Activated CD8-positive, alpha-beta memory T cell treated with anti-CD3 and anti-CD28 coated beads, Interleukin-2, amount 10 ng/mL, durations not matched to agents 7 days and 5 days (primary cell): Measurements from ENCODE around the gene L2HGDH. TPM values are rescaled to one million over a fixed set of nuclear protein-coding genes. Genes with fewer than 3 reads are reported as not detected.
"Not testable (repeated sequence)": the region's sequence is repeated elsewhere in the genome, so short reads cannot be mapped to it uniquely, and the experiment has no call there.

Experiments used
- ATAC-seq: fragments of 150-1000 bp; cut with Tn5 transposase; one replicate; pipeline ENCODE4 v1.10.0; 2021; ENCODE audit warnings: moderate library complexity
- CTCF ChIA-PET: fragments of 350-600 bp; sonication (Branson Sonifier 250); formaldehyde crosslinking; loops from one replicate; lab custom pipeline; 2021; ENCODE audit warnings: antibody characterized with exemption; lab: Charles Lee
- DNase-seq: peaks from one replicate; pipeline ENCODE4 v3.0.0-alpha.2; 2020
- H3K27ac Mint-ChIP-seq: one replicate; pipeline ENCODE4 v1.8.0; 2021; ENCODE audit warnings: mild to moderate bottlenecking, mixed read lengths
- H3K27me3 Mint-ChIP-seq: one replicate; pipeline ENCODE4 v1.8.0; 2021; ENCODE audit warnings: mixed read lengths
- H3K36me3 Mint-ChIP-seq: one replicate; pipeline ENCODE4 v1.8.0; 2021; ENCODE audit warnings: mild to moderate bottlenecking, mixed read lengths
- H3K4me1 Mint-ChIP-seq: one replicate; pipeline ENCODE4 v1.8.0; 2021; ENCODE audit warnings: mixed read lengths
- H3K4me3 Mint-ChIP-seq: one replicate; pipeline ENCODE4 v1.8.0; 2021; ENCODE audit warnings: mild to moderate bottlenecking, moderate library complexity, mixed read lengths
- H3K9me3 Mint-ChIP-seq: one replicate; pipeline ENCODE4 v1.8.0; 2022; ENCODE audit warnings: low read depth, mixed read lengths
- total RNA-seq, 2 experiments: library from RNA; stranded (reverse); gene quantifications; one replicate each; pipeline ENCODE4 v1.2.3, GENCODE V29; 2021

L2HGDH gene
- total RNA-seq, 2 experiments from 2014 or later = 13.5 to 15.0 TPM

DNA sequence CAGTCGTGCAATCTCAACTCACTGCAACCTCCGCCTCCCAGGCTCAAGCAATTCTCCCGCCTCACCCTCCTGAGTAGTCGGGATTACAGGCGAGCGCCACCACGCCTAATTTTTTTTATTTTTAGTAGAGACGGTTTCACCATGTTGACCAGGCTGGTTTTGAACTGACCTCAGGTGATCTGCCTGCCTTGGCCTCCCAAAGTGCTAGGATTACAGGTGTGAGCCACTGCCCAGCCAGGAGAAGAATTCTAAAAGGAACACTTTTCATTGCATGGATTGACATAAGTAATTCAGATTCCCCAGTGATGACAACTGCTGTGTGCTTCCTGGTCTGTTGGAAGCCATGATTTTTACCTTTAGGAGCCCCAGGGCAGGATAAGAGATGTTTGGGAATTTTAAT lies 22.2 kb upstream of the L2HGDH start:
- Mint-ChIP-seq H3K4me3 (no peak overlapping the region), H3K36me3 (peaks cover 19% of the 10 kb centered on the region), H3K9me3 (no peaks in the 10 kb centered on the region), H3K27ac (no peak overlapping the region), H3K27me3 (no peaks in the 10 kb centered on the region), H3K4me1 (peaks cover 11% of the 10 kb centered on the region)
- ATAC-seq = no peak
- CTCF ChIA-PET = interaction anchor here (0.7 to 1.7 kb wide), 5 partner anchors 11 to 89 kb away, joined by 3 to 5 read pairs (median 3); no protein-coding TSS in a partner anchor
- no peak for DNase-seq

DNA sequence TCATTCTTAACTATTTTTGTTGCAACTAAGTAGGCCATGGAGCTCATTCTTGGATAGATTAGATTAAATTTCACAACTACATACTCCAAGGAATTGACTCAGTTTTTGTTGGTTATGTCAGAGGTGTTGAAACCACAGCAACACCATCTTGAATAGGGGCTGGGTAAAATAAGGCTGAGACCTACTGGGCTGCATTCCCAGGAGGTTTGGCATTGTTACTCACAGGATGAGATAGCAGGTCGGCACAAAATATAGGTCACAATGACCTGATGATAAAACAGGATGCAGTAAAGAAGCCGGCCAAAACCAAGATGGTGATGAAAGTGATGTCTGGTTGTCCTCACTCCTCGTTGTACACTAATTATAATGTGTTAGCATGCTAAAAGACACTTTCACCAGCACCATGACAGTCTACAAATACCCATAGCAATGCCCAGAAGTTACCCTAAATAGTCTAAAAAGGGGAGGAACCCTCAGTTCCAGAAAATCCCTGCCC lies 21.0 kb upstream of the L2HGDH start:
- Mint-ChIP-seq H3K9me3 (no peaks in the 10 kb centered on the region), H3K27ac (no peak overlapping the region), H3K27me3 (no peaks in the 10 kb centered on the region), H3K4me3 (no peak overlapping the region), H3K36me3 (peaks cover 22% of the 10 kb centered on the region), H3K4me1 (peaks cover 11% of the 10 kb centered on the region)
- DNase-seq (no peak), ATAC-seq (no peak)
- CTCF ChIA-PET = interaction anchor here (0.6 to 1.4 kb wide), 4 partner anchors 12 to 26 kb away, joined by 3 to 4 read pairs (median 3); no protein-coding TSS in a partner anchor

DNA sequence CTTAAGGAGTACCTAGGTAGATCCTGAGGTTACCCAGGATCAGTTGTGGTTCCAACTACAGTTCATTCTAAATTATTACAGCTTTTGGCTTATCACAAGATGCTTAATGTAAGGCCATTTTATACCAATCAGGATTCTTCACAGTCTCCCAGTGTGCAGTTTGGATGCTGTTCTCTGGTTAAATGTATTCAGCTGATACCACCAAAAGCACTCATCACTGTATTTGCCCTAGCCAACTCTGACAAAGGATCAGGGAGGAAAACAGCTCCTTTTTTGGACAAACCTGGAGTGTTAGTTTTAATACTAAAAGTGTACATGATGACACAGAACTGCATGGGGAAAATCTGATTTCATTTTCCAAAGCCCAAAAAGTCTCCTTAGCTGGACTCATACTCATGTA lies 19.6 kb upstream of the L2HGDH start:
- DNase-seq (no peak), ATAC-seq (no peak)
- Mint-ChIP-seq H3K4me1 (peaks cover 10% of the 10 kb centered on the region), H3K9me3 (no peaks in the 10 kb centered on the region), H3K4me3 (no peak overlapping the region), H3K27ac (no peak overlapping the region), H3K27me3 (no peaks in the 10 kb centered on the region), H3K36me3 (peaks cover 22% of the 10 kb centered on the region)
- CTCF ChIA-PET = interaction anchor here (1.7 kb wide), 1 partner anchor 10 kb away, joined by 8 read pairs; no protein-coding TSS in a partner anchor

GRCh38 chr14:50321009-50321660 lies 9.1 kb upstream of the L2HGDH start:
- peaks cover 33% of the 10 kb centered on the region for H3K4me1 Mint-ChIP-seq
- DNase-seq (peak; percentile 84), ATAC-seq (peak; percentile 96)
- H3K27ac Mint-ChIP-seq = no peak overlapping the region
- H3K36me3 Mint-ChIP-seq = peaks cover 25% of the 10 kb centered on the region
- no peaks in the 10 kb centered on the region for H3K27me3 Mint-ChIP-seq
- CTCF ChIA-PET = interaction anchor here (0.6 to 3.8 kb wide), 33 partner anchors 9 to 687 kb away, joined by 3 to 33 read pairs (median 4); partner anchors contain the start of genes CDKL1, DMAC2L, L2HGDH and MAP4K5
- no peak overlapping the region for H3K4me3 Mint-ChIP-seq
- no peaks in the 10 kb centered on the region for H3K9me3 Mint-ChIP-seq

DNA sequence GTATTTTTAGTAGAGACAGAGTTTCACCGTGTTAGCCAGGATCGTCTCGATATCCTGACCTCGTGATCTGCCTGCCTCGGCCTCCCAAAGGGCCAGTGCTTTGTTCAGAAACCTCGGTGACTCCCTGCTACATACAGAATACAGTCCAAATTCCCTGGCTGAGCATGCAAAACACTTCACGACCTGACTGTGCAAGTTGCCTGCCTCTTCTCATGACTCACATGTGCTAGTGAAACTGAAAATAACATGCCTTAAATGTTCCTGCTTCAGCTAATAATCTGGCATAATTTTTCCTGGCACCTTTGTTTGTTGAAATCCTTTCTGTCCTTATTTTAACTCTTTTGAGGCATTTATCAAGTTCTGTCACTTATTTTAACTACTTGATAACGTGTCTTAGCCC lies 8.3 kb upstream of the L2HGDH start:
- DNase-seq = no peak
- no peak overlapping the region for H3K4me3 Mint-ChIP-seq
- ATAC-seq = no peak
- no peak overlapping the region for H3K27ac Mint-ChIP-seq
- no peaks in the 10 kb centered on the region for H3K9me3 Mint-ChIP-seq
- H3K27me3 Mint-ChIP-seq = no peaks in the 10 kb centered on the region
- H3K4me1 Mint-ChIP-seq = peaks cover 35% of the 10 kb centered on the region
- CTCF ChIA-PET = interaction anchor here (0.6 to 3.8 kb wide), 25 partner anchors 8 to 686 kb away, joined by 3 to 33 read pairs (median 4); partner anchors contain the start of genes CDKL1, DMAC2L, L2HGDH and MAP4K5
- peaks cover 26% of the 10 kb centered on the region for H3K36me3 Mint-ChIP-seq

- H3K27me3 Mint-ChIP-seq = no peaks in the 10 kb centered on the region
- H3K36me3 Mint-ChIP-seq = peaks cover 27% of the 10 kb centered on the region
- peak overlapping the region; percentile 48 for H3K27ac Mint-ChIP-seq
- CTCF ChIA-PET = interaction anchor here (0.7 to 3.8 kb wide), 10 partner anchors 8 to 438 kb away, joined by 3 to 33 read pairs (median 4); partner anchors contain the start of genes DMAC2L and L2HGDH
- DNase-seq (no peak), ATAC-seq (no peak)
- no peak overlapping the region for H3K4me3 Mint-ChIP-seq
- no peaks in the 10 kb centered on the region for H3K9me3 Mint-ChIP-seq
- H3K4me1 Mint-ChIP-seq = peaks cover 35% of the 10 kb centered on the region
These were observed 7.7 kb upstream of the L2HGDH start for GRCh38 chr14:50319721-50320120.

- CTCF ChIA-PET = interaction anchor here (0.5 to 1.5 kb wide), 3 partner anchors 13 to 616 kb away, joined by 3 read pairs; no protein-coding TSS in a partner anchor
- Mint-ChIP-seq H3K27ac (no peak overlapping the region), H3K4me3 (no peak overlapping the region), H3K27me3 (no peaks in the 10 kb centered on the region), H3K9me3 (peaks cover under 1% of the 10 kb centered on the region), H3K4me1 (peaks cover 36% of the 10 kb centered on the region), H3K36me3 (peaks cover 31% of the 10 kb centered on the region)
- no peak for DNase-seq
- no peak for ATAC-seq
These were observed 7.3 kb upstream of the L2HGDH start for GRCh38 chr14:50319293-50319692.

DNA sequence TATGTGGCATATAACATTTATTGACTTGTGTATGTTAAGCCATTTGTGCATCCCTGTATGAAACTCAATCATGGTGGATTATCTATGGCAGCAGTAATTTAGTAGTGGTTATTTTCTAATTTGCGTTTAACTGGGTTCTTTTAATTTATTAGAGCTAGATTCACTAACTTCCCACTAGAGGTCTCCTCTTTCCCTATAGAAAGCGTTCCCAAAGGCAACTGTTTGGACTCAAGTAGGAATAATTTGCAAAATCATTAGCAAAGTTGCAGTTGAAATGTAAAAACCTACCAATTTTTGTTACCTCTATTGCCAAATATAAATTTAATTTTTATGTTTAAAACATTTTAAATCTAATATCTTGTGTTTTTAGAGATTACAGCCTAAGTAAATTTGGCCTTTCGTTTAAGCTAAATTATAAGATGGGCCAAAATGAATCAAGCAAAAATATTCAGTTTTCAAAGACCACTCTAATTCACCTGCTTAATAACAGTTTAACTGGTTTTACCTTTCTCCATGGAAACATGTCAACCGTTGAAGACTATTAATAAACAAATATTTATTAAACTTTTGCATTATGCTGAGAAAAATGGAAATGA lies 6.1 kb upstream of the L2HGDH start:
- ATAC-seq = no peak
- Mint-ChIP-seq H3K27ac (no peak overlapping the region), H3K4me3 (no peak overlapping the region), H3K27me3 (no peaks in the 10 kb centered on the region), H3K9me3 (peaks cover 2% of the 10 kb centered on the region), H3K36me3 (peaks cover 34% of the 10 kb centered on the region), H3K4me1 (peaks cover 43% of the 10 kb centered on the region)
- DNase-seq = no peak
- CTCF ChIA-PET = interaction anchor here (1.1 kb wide), 1 partner anchor 221 kb away, joined by 3 read pairs; no protein-coding TSS in a partner anchor

GRCh38 chr14:50314098-50314497 lies 2.1 kb upstream of the L2HGDH start:
- peaks cover 44% of the 10 kb centered on the region for H3K4me1 Mint-ChIP-seq
- peaks cover 33% of the 10 kb centered on the region for H3K36me3 Mint-ChIP-seq
- CTCF ChIA-PET, H3K27me3 Mint-ChIP-seq, H3K4me3 Mint-ChIP-seq, DNase-seq, ATAC-seq, H3K27ac Mint-ChIP-seq, H3K9me3 Mint-ChIP-seq: not testable (repeated sequence)

DNA sequence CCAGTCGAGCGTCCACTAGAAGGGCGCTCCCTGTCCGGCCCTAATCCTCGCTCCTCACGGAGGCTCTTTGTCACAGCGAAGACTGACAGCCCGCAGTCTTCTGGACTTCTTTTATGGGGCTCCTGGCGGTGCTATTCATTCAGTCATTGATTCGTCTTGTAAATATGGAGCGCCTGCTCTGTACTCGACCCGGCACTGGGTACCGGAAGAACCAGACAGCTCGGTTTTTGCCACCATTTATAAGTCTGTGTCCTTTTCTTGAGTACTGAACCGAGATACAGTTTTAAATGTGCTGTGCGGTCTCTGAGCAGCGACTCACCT lies 665 bp upstream of the L2HGDH start:
- peaks cover 2% of the 10 kb centered on the region for H3K9me3 Mint-ChIP-seq
- no peaks in the 10 kb centered on the region for H3K27me3 Mint-ChIP-seq
- ATAC-seq (peak; percentile 40), DNase-seq (no peak)
- CTCF ChIA-PET = interaction anchor here (1.0 to 2.7 kb wide), 3 partner anchors 9 to 219 kb away, joined by 3 to 33 read pairs (median 4); partner anchors contain the start of gene MAP4K5
- H3K4me1 Mint-ChIP-seq = peaks cover 47% of the 10 kb centered on the region
- H3K36me3 Mint-ChIP-seq = peaks cover 38% of the 10 kb centered on the region
- peak overlapping the region; percentile 96 for H3K27ac Mint-ChIP-seq
- peak overlapping the region; percentile 91 for H3K4me3 Mint-ChIP-seq

DNA sequence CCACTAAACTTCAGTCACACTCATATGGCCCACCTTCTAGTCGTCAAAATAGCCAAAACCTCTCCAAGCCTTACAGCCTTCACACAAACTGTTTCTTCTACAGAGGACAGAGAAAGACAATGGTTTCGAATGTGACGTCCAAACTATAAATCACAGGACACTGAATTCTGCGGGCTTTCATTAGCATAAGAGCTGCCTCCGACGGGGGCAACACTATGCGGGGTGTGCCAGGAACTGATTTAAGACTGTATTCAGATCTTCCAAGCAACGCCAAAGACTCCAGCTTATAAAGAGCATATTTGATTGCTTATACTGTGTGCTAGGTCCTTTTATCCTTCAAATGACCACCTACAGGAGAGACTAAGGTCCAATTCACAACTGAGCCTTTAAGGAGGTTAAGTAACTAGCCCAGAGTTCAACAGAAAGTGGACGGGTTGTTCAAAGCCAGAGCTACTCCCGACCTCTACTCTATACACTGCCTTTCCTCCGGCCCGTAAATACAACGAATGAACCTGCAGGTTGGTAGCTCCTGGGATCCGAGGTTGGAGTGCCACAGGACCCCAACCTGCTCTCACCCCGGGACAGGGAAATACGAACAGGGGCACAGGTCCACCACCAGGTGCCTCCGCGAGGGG lies 575 bp downstream of the L2HGDH start:
- ATAC-seq = no peak
- CTCF ChIA-PET = interaction anchor here (0.8 to 2.7 kb wide), 6 partner anchors 9 to 448 kb away, joined by 3 to 33 read pairs (median 4); partner anchors contain the start of genes MAP4K5 and SOS2

DNA sequence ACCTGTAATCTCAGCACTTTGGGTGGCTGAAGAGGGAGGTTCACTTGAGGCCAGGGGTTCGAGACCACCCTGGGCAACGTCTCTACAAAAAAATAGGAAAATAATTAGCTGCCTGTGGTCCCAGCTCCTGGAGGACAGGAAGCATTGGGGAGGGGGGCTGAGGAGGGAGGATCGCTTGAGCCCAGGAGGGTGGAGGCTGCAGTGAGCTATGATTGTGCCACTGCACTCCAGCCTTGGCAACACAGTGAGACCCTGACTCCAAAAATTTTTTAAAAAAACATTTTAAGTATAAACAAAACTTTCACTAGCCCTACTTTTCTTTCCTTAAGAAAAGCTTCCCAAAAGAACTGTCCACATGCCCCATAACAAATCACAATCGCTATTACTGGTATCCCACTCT lies 1.6 kb downstream of the L2HGDH start:
- Mint-ChIP-seq H3K9me3 (peaks cover 2% of the 10 kb centered on the region), H3K4me3 (peak overlapping the region; percentile 39), H3K27ac (no peak overlapping the region), H3K36me3 (peaks cover 32% of the 10 kb centered on the region), H3K4me1 (peaks cover 40% of the 10 kb centered on the region), H3K27me3 (no peaks in the 10 kb centered on the region)
- ATAC-seq = no peak
- DNase-seq = no peak
- CTCF ChIA-PET = interaction anchor here (0.6 to 2.7 kb wide), 4 partner anchors 11 to 707 kb away, joined by 3 to 33 read pairs (median 4); partner anchors contain the start of gene MAP4K5

More for the DNA sequence above, 575 bp downstream of the L2HGDH start:
- Mint-ChIP-seq H3K36me3 (peaks cover 39% of the 10 kb centered on the region), H3K27me3 (no peaks in the 10 kb centered on the region), H3K27ac (peak overlapping the region; percentile 97), H3K4me1 (peaks cover 43% of the 10 kb centered on the region), H3K4me3 (peak overlapping the region; percentile 91), H3K9me3 (peaks cover 2% of the 10 kb centered on the region)
- DNase-seq = no peak
